IPS DF 19.7 (cell line): ENCODE data around the gene LRRC9.
"Not testable (repeated sequence)": the region's sequence is repeated elsewhere in the genome, so short reads cannot be mapped to it uniquely, and the experiment has no call there.

Source experiments
- DNase-seq: peaks from one replicate; pipeline ENCODE4 v3.0.0-alpha.2; 2013; ENCODE audit warnings: low read depth, low spot score

LRRC9 gene

GRCh38 chr14:59919570-59920377 lies at the start of gene LRRC9:
TSS of gene LRRC9 (plus strand) at chr14:59920144.
- peak; percentile 79 for DNase-seq

GRCh38 chr14:59870277-59871165 lies 49.4 kb upstream of the LRRC9 start, which contains the start of gene RTN1:
TSS of gene RTN1 (minus strand) at chr14:59870776. CDS start at chr14:59870630, 146 bp downstream.
- no peak for DNase-seq

GRCh38 chr14:59871166-59871495 lies 48.8 kb upstream of the LRRC9 start:
- no peak for DNase-seq

GRCh38 chr14:59882957-59883356 lies 37.0 kb upstream of the LRRC9 start:
- no peak for DNase-seq

- DNase-seq: no peak
Measured at GRCh38 chr14:59890676-59891075, 29.3 kb upstream of the LRRC9 start.

GRCh38 chr14:59895721-59896120 lies 24.2 kb upstream of the LRRC9 start:
- no peak for DNase-seq

- DNase-seq: no peak
Measured at GRCh38 chr14:59897757-59898383, 22.1 kb upstream of the LRRC9 start.

- DNase-seq: no peak
Measured at GRCh38 chr14:59900556-59900955, 19.4 kb upstream of the LRRC9 start.

GRCh38 chr14:59904184-59904583 lies 15.8 kb upstream of the LRRC9 start:
- no peak for DNase-seq

- no peak for DNase-seq
Measured at GRCh38 chr14:59905188-59905587, 14.8 kb upstream of the LRRC9 start.

- DNase-seq: no peak
Measured at GRCh38 chr14:59912443-59912842, 7.5 kb upstream of the LRRC9 start.

GRCh38 chr14:59913187-59913586 lies 6.8 kb upstream of the LRRC9 start:
- DNase-seq: no peak

- no peak for DNase-seq
Measured at GRCh38 chr14:59918824-59919569, 947 bp upstream of the LRRC9 start.

- no peak for DNase-seq
Measured at GRCh38 chr14:59920378-59920683, 387 bp downstream of the LRRC9 start.

GRCh38 chr14:59925797-59926196 lies 5.9 kb downstream of the LRRC9 start:
- DNase-seq: no peak

- DNase-seq: no peak
Measured at GRCh38 chr14:59926534-59926933, 6.6 kb downstream of the LRRC9 start.

- no peak for DNase-seq
Measured at GRCh38 chr14:59931237-59931636, 11.3 kb downstream of the LRRC9 start.

- DNase-seq: no peak
Measured at GRCh38 chr14:59936145-59936544, 16.2 kb downstream of the LRRC9 start.

- DNase-seq: no peak
Measured at GRCh38 chr14:59939828-59940227, 19.9 kb downstream of the LRRC9 start.

- not testable (repeated sequence) for DNase-seq
Measured at GRCh38 chr14:59942296-59942862, 22.4 kb downstream of the LRRC9 start.

GRCh38 chr14:59944909-59945308 lies 25.0 kb downstream of the LRRC9 start:
- DNase-seq: no peak
